NCI-H2196 (cell line): Measurements from ENCODE around the gene MKNK1.

Experiments
- DNase-seq: peaks from one replicate; lab custom pipeline; 2025; ENCODE audit not compliant: unreplicated experiment; lab: John Stamatoyannopoulos, UW

Gene MKNK1

DNA sequence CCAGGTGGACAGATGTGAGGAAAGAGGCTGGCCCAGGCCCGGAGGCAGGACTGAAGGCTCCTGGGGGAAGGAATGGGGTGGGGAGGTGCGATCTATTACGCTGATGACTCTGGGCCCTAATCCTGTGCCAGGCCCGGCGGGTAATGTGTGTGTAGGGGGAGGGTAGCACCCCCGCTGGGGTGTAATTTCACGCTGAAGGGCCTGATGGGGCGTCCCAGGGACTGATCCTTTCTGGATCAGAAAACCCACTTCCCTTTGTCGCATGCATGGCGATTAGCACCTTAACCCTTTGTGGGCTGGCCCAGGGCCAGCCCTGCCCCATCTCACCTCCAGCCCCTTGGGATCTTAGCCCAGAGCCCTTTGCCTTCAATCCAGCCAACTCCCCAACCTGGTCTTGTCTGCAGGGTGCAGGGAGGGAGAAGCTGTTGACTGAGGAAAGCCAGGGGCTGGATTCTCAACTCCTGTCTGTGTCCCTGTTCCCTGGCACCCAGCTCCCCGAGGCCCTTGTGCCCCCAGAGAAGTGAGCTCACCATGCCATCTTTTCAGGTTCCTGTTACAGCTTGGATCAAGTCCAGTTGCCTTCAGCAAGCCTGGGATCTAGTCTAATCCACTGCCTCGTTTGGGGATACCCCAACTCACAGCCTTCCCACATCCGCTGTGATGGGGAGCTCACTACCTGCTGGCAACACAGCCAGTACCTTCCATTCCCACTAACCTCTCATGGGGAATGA lies 78.7 kb downstream of the MKNK1 start:
- no peak for DNase-seq

DNA sequence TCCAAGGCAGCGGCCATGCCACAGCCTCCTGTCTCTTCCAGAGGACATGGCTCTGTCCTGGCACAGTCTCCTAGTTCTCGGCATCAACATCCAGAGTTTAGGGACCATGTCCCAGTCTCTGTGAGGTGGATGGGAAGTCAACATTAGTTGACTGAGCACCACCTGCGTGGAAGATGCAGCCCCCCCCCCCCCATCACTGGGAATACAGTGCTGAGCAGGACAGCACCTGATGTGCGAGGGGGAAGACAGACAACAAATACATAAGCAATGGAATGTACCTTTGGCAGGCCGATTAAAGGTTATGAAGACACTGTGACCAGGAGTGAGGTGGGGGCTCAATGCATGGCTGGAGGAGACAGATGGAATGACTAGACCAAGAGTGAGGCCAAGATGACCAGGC lies 79.2 kb downstream of the MKNK1 start:
- no peak for DNase-seq

DNA sequence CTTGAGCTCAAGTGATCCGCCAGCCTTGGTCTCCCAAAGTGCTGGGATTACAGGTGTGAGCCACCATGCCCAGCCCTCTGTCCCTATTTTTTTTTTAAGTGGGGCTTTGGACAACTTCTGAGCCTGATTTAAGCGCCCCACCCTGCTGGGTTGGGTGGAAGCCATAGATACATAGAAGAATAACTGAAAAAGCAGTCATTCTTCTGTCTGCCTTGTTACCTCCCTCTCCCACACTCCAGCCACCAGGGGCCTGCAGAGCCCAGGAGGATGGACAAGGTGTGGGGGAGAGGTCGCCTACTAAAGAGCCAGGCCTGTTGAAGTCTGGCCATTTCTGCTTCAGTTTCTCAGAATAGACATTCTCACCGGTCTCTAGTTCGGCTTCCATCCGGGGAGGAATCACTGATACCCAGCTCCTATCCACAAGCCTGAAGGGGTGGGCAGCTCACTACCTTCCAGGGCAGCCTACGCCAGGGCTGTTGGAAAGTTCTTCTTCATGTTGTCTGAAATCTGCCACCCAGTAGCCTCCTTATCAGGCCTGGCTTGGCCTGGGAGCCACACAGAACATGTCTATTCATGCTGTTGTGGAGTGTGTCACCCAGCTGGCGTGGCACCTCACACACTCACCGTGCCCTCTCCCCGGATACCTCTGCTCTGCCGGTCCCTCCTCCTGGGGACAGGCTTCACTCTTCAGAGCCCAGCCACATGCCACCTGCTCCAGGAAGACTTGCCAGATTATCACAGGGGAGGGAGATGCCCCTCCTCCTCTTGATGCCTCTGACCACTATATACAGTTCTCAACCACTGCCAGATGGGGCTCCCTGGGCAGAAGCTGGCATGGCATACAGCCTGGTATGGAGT lies 80.3 kb downstream of the MKNK1 start:
- DNase-seq = peak; percentile 62

DNA sequence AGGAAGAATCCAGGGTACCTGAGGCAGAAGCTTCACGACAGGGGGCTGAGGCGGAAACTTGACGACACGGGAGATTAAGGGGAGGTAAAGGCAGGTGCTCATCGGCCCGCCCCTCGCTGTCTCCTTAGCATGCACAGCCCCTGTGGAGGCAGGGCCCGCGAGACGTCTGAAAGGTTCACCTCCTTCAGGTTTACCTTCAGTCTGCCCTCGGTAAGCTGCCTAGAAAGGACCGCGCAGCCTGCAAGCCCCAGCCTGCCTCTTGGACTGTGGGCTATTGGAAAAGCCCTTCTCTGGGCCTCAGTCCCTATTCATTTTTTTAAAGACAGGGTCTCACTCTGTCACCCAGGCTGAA lies 81.1 kb downstream of the MKNK1 start:
- no peak for DNase-seq

DNA sequence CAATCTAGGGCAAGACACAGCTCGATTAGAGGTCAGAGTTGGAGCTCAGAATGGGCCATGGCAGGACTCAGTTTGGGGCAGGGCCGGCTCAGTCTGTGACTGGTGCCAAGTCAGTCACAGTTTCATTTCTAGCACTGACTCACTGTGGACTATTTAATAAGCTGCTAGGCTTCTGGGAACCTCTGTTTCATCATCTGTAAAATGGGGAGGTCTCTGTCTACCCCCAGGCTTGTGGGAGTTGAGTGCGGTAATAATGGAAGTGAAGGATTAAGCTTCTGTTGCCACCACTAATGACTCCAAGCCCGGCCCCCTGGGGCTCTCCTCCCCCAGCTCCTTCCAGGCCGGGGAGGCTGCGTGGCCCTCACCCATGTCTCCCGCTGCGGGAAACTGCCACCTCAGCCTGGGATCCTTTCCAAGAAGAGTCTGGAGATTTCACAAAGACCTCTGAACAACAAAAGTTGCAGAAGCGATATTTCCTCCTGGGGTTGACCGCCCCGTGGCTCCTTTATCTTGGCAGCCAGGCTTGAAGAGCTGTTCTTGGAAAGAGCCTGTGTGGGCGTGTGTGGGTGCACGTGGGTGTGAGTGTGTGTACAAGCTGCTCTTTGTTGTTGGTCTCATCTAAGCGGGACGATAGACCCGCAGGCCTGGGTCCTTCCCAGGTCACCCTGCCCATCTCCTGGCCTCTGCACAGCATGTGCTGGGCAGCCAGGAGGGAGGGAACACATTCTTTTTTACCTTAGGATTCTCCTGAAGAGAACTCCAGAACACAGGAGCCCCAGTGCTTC lies 81.7 kb downstream of the MKNK1 start:
- peak; percentile 14 for DNase-seq

DNA sequence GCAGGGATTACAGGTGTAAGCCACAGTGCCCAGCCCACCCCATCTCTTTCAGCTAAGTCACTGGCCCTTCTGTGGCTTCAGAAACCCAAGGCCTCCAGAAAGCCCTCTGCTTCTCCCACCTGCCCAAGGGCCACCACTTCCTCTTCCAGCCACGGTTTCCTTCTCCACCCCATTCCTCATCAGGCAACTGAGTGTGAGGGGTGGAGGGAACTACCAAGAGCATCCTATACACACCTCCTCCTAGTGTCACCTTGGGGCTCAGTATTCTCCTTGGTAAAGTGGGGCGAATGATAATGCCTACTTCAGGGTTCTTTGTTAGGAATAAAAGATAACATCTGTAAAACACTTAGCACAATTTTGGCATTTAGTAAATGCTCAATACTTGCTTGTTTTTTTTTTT lies 82.7 kb downstream of the MKNK1 start:
- no peak for DNase-seq

DNA sequence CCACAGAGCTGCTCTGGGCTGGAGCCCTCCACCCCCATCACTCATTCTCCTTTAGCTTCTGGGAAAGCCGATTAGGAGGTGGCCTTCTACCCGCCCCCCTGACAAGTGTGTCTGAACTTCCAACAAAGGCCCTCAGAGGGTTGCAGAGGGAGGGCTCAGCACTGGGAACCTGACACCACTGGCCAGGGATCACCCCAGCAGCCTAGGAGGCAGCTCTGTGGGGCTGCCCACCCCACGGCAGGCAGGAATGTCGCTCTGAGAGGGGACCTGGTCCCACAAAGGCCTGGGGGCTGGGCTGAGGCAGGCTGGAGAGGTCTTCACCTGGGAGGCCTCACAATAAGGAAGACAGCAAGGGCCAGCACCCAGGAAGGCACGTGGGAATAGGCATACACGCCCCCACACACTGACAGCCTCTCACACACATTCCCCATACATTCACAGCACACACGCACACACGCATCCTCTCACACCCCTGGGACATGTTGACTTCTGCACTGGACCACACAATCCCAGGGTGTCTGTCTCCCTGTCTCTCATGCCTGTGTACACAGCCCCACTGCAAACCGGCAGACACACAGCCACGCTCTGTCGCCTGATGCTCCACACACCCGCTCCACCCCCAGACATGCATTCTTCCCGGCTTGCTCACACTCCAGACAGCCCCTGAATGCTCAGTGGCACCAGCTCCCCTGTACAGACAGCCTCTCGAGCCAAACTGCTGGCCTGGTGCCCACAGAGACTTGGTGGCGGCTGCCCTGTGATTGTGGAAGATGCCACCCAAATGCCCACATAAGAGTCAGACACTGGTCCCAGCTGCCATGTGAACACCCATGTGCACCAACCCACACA lies 83.8 kb downstream of the MKNK1 start:
- peak; percentile 14 for DNase-seq

DNA sequence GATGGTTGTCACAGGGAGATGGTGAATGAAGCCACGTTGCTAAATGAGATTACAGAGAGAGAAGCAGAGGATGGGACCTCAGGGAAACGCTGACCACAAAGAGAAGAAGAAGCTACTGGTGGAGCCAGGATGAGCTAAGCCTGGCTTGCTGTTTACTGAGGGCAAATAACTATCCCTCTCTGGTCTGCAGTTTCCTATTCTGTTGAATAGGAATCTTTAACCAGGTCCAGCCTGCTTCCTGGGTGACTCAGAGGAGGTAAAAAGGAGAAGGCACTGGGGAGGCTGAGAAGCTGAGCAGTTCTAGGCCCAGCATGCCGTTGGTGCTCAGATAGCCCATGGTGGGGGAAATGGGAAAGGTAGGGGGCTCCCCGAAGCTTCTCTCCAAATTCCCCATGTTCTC lies 84.9 kb downstream of the MKNK1 start:
- no peak for DNase-seq

DNA sequence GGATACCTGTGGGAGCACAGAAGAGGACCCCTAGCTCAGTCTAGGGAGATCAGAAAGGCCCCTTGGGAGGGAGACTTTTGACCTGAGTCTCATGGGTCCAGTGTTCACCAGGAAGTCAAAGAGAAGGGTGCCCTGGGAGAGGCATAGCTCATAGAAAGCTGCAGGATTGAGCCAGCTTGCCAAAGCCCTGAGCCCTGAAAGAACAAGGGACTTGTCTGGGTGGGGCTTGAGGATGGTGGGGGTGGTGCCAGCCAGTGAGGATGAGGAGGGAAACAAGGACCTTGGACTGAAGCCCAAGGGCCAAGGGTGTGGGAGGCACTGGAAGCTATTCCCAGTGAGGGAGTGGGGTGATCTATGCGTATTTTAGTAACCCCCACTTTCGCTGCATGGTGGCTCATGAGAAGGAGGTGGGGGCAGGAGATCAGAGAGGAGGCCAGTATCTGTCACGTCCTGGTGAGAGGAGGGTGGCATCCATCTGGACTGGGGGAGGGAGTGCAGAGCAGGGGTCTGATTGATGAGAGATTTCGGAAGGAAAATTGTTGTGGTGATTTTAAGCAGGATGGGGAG lies 86.1 kb downstream of the MKNK1 start:
- no peak for DNase-seq

DNA sequence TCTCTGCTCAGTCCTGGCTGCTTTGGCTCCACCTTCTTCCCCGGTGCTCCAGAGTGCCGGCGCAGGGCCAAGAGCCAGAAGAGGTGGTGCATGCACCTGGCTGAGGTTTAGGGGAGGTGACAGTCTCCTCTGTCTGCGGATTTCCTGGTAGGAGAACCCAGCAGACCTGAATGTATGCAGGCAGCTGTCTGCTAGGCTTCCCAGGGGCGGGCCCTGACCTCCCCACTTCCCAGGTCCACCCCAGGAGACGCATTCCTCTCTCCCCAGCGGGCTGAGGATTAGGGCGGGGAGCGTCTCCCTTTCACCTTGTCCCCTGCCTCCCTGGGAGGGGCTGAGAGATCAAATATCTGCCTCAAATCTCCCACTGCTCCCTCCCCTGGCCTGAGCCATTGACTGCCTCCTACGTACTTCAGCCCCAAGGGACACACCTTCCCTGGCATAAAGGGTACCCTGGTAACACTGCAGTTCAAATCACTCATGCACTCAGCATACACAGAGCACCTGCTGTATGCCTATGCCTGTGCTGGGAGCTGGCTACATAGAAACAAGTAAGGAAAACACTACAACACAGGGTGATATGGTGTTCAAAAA lies 87.0 kb downstream of the MKNK1 start:
- peak; percentile 92 for DNase-seq

DNA sequence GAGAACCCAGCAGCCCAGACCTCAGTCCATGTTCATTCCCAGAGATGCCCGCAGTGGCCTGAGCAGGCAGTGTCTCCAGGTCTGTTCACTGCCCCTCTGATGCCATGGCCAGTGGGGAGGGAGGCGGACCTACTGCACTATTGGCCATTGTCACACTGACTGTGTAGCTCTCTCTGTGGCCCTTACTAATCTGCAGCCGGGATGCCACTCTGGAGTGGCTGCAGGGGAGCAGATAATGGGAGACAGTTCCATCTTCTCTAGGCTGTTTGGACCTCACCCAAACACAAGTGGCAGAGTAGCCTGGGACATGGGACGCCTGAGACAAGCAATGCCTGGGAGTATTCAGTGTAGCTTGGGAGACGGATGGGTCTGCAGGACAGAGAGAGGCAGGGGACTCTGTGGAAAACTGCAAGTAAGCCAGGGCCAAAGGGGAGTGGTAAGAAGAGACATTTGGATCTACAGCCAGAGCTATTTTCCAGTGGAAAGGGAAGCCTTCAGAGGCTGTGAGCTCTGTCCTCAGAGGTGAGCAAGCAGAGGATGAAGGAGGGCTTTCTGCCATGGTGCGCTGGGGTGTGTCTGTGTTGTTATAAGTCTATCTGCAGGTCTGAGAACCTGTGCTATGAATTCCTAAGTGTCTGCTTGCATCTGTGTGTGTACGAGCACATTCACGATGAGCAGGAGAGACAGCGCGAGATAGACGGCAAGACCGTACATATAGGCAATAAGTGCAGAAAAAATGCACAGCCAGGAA lies 87.7 kb downstream of the MKNK1 start:
- no peak for DNase-seq

DNA sequence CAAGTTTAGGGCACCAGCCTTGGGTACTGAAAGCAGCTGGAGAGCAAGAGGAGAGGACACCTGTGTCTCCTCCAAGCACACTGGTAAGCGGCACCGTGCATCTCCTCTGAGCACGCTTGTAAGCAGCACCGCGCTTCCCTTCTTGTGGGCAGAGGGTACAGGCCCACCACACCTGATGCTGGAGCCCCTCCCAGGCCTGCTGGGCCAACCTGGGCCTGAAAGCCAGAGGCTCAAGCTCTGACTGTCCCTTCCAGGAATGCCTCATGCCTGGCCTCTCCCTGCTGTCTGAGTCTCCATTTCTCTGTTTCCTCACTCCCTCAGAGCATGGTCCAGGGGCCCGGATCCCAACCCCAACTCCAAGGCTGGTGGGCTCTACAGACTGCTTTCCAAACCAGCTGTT lies 88.5 kb downstream of the MKNK1 start:
- DNase-seq = no peak

DNA sequence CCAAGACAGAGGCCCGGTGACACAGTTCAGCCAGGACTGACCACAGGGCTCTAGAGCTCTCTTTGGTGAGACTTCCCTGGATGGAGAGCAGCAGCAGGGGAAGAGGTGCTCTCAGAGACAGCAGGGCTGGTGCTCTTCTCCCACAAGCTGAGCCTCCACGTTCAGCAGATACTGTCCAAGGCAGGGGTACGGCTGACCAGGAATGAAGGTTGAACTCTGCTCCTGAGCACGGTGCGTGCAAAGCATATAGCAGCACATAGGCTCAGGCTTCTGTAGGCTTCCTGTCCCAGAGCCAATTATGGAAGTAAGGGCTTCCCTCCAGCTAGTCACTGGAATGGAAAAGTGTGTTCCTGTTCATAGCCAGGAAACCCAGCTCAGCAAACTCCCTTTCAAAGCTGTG lies 90.5 kb downstream of the MKNK1 start:
- DNase-seq = no peak

DNA sequence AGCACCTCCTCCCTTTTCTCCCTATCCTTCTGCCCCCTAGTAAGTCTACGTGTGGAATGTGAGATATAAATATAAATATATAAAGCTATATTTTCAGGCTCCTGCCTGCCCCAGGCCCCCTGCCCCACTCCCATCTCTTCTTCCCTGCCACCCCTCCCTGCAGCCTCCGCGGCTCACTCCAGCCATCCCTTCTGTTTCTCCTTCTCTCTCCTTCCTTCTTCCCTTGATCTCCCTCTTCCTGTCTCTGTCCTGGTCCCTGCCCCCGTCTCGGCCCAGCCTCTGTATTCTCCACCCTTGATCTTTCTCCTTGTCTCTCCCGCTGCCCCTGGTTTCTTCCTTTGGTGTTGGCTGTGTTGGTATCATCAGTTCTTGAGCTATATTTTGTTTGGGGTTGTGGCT lies 91.3 kb downstream of the MKNK1 start:
- no peak for DNase-seq

DNA sequence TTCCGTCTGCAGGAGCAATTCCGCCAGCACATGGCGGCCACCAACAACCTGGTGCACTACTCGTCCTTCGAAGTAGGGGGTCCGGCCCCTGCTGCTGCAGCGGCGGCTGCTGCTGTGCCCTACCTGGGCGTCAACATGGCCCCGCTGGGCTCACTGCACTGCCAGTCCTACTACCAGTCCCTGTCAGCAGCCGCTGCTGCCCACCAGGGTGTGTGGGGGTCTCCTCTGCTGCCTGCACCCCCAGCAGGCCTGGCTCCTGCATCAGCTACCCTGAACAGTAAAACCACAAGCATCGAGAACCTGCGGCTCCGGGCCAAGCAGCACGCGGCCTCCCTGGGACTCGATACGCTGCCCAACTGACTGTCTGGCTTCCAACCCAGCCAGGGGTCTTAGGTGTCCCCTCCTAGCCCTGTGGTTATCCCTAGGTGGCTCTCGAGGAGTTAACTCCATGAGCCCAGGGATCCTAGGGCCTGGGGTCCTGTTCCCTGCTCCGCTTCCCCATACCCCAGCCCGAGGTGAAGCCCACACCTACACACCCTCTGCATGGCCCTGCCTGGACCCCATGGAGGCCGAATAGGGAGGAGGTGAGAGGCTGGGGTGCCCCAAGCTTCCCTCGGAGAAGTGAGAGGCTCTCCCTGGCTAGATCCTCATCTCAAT lies 91.8 kb downstream of the MKNK1 start:
- DNase-seq = no peak

DNA sequence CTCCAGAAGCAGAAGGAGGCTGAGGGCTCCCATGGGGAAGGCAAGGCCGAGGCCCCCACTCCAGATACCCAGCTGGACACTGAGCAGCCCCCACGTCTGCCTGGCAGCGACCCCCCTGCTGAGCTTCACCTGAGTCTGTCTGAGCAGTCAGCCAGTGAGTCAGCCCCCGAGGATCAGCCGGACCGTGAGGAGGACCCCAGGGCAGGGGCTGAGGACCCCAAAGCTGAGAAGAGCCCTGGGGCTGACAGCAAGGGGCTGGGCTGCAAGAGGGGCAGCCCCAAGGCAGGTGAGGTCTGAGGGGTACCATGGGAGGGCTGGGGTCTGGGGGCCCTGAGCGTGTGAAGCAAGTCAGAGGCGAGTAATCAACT lies 93.1 kb downstream of the MKNK1 start:
- DNase-seq = no peak

DNA sequence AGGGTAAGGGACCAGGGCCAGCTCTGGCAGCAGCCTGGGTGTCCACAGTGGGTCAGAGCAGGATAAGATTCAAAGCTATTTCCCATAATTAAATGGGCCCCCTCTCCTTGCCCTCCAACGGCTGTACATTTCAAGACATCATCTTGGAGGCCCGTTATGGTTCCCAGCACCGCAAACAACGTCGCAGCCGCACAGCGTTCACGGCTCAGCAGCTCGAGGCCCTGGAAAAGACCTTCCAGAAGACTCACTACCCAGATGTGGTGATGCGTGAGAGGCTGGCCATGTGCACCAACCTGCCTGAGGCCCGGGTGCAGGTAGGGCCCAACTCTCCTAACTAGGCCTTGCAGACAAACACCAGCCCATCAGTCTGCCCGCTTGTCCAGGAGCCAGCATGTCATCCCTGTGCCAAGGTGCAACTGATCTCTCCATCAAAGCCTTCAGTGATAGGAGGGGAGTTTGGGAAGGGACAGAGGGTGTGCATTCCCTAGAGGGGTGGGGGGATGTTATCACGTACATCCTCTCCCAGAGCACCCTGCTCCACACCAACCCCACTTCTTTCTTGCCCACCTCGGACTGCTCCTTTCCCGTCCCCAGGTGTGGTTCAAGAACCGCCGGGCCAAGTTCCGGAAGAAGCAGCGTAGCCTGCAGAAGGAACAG lies 93.6 kb downstream of the MKNK1 start:
- no peak for DNase-seq

DNA sequence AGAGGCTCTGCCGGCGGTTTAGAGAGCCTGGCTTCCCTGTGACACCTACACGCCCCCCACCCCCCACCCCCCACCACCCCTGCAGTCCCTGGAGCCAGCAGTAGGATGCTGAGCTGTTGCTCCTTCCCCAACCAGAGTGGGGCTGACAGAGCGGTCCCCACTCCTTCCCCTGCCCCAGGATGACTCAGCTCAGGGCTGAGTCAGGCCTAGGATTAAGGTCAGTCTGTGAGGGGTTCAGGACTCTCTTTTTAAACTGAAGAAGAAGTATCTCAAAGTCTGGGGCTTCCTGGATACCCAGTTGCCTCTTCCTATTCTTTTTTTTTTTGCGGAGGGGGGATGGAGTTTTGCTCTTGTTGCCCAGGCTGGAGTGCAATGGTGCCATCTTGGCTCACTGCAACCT lies 95.3 kb downstream of the MKNK1 start:
- no peak for DNase-seq
